IMR-90 (cell line): ENCODE results near the gene ATP5PO. TPM values are rescaled to one million over a fixed set of nuclear protein-coding genes. Genes with fewer than 3 reads are reported as not detected.

Experiments
- ATAC-seq: fragments of 200-7000 bp; cut with Tn5 transposase; 2 replicates; pipeline ENCODE4 v1.9.1; 2020; ENCODE audit warnings: low read depth, mild to moderate bottlenecking, moderate library complexity
- BruUV-seq: library from RNA; stranded (reverse); fragments of 400-500 nt; replicated peaks from 2 replicates; lab custom pipeline; 2021; lab: Mats Ljungman, UMichigan
- CTCF ChIA-PET: fragments of 300-600 bp; formaldehyde crosslinking; extraction: SDS; loops from one replicate; lab custom pipeline; 2021; ENCODE audit warnings: antibody characterized with exemption; lab: Yijun Ruan, JAX
- POLR2A ChIA-PET: fragments of 300-600 bp; sonication (Branson Sonifier 250); formaldehyde crosslinking; loops from one replicate; lab custom pipeline; 2022; ENCODE audit warnings: antibody characterized with exemption; ENCODE audit not compliant: unreplicated experiment; lab: Charles Lee
- DNase-seq: peaks from one replicate; pipeline ENCODE4 v3.0.0; 2013
- H2AFZ ChIP-seq: replicated peaks from 2 replicates; pipeline ENCODE3; 2013; ENCODE audit warnings: low read length, mild to moderate bottlenecking; ENCODE audit not compliant: poor library complexity
- H2AK5ac ChIP-seq: 2 replicates; pipeline ENCODE4 v1.6.1; 2013; ENCODE audit warnings: low read depth, low read length, inconsistent platforms
- H2AK9ac ChIP-seq: replicated peaks from 2 replicates; pipeline ENCODE3; 2013; ENCODE audit warnings: mild to moderate bottlenecking, low read depth, low read length, moderate library complexity; ENCODE audit not compliant: poor library complexity
- H2BK120ac ChIP-seq: 2 replicates; pipeline ENCODE4 v1.6.1; 2013; ENCODE audit warnings: low read depth, low read length, inconsistent platforms
- H2BK15ac ChIP-seq: 3 replicates; pipeline ENCODE4 v1.6.1; 2013; ENCODE audit warnings: low read depth, low read length, inconsistent platforms
- H2BK20ac ChIP-seq: 2 replicates; pipeline ENCODE4 v1.6.1; 2013; ENCODE audit warnings: low read depth, mild to moderate bottlenecking, inconsistent platforms, low read length, moderate library complexity
- H2BK5ac ChIP-seq: 2 replicates; pipeline ENCODE4 v1.6.1; 2013; ENCODE audit warnings: mild to moderate bottlenecking, low read depth, low read length, inconsistent platforms; ENCODE audit not compliant: poor library complexity, severe bottlenecking
- H3K14ac ChIP-seq: replicated peaks from 2 replicates; pipeline ENCODE4 v1.6.1; 2013; ENCODE audit warnings: low read depth, low read length, inconsistent platforms
- H3K18ac ChIP-seq: 2 replicates; pipeline ENCODE4 v1.6.1; 2013; ENCODE audit warnings: low read depth, low read length, control low read depth
- H3K23ac ChIP-seq: 2 replicates; pipeline ENCODE4 v1.6.1; 2013; ENCODE audit warnings: low read depth, low read length, inconsistent platforms
- H3K27ac ChIP-seq: 2 replicates; pipeline ENCODE4 v1.5.1; 2013; ENCODE audit warnings: mild to moderate bottlenecking, control low read depth, low read length; ENCODE audit not compliant: insufficient read depth
- H3K27me3 ChIP-seq: 2 replicates; pipeline ENCODE4 v1.6.1; 2013; ENCODE audit warnings: low read length; ENCODE audit not compliant: control insufficient read depth, insufficient read depth
- H3K36me3 ChIP-seq: 2 replicates; pipeline ENCODE4 v1.6.1; 2013; ENCODE audit warnings: low read length, mixed read lengths; ENCODE audit not compliant: control insufficient read depth, insufficient read depth
- H3K4ac ChIP-seq: 2 replicates; pipeline ENCODE4 v1.6.1; 2013; ENCODE audit warnings: low read depth, low read length, inconsistent platforms
- H3K4me1 ChIP-seq: 2 replicates; pipeline ENCODE4 v1.6.1; 2013; ENCODE audit warnings: low read length, mixed read lengths; ENCODE audit not compliant: control insufficient read depth, insufficient read depth
- H3K4me2 ChIP-seq: 2 replicates; pipeline ENCODE4 v1.6.1; 2013; ENCODE audit warnings: low read depth, mild to moderate bottlenecking, control low read depth, low read length, moderate library complexity
- H3K4me3 ChIP-seq: 2 replicates; pipeline ENCODE4 v1.5.1; 2013; ENCODE audit warnings: low read depth, mild to moderate bottlenecking, control low read depth, low read length, moderate library complexity; ENCODE audit not compliant: insufficient read depth
- H3K56ac ChIP-seq: 2 replicates; pipeline ENCODE4 v1.6.1; 2013; ENCODE audit warnings: low read length, inconsistent platforms; ENCODE audit not compliant: insufficient read depth; ENCODE audit errors: extremely low read depth
- H3K79me1 ChIP-seq, 2 experiments: 2 replicates each; pipeline ENCODE4 v1.6.1; 2013; ENCODE audit warnings: low read length in 2 of 2, inconsistent platforms in 1 of 2, low read depth in 1 of 2
- H3K9ac ChIP-seq: 2 replicates; pipeline ENCODE4 v1.6.1; 2013; ENCODE audit warnings: low read depth, low read length, control low read depth
- H3K9me1 ChIP-seq: 2 replicates; pipeline ENCODE4 v1.6.1; 2013; ENCODE audit warnings: low read length, inconsistent platforms; ENCODE audit not compliant: insufficient read depth
- H3K9me3 ChIP-seq: 2 replicates; pipeline ENCODE4 v1.6.1; 2013; ENCODE audit warnings: low read length; ENCODE audit not compliant: control insufficient read depth, insufficient read depth
- H4K20me1 ChIP-seq: 2 replicates; pipeline ENCODE4 v1.6.1; 2013; ENCODE audit warnings: low read length, inconsistent platforms; ENCODE audit not compliant: insufficient read depth
- H4K5ac ChIP-seq: 2 replicates; pipeline ENCODE4 v1.6.1; 2013; ENCODE audit warnings: mild to moderate bottlenecking, low read depth, low read length, control low read depth
- H4K8ac ChIP-seq, 2 experiments: 2 replicates each; pipeline ENCODE4 v1.6.1; 2013; ENCODE audit warnings: low read depth in 2 of 2, low read length in 2 of 2, control low read depth in 1 of 2, inconsistent platforms in 1 of 2
- H4K91ac ChIP-seq: 2 replicates; pipeline ENCODE4 v1.6.1; 2013; ENCODE audit warnings: low read depth, low read length, inconsistent platforms; ENCODE audit not compliant: insufficient read depth
- BHLHE40 ChIP-seq: fragments of 150-350 bp; IDR thresholded peaks from 2 replicates; pipeline ENCODE4 v1.6.1; 2016; ENCODE audit warnings: mild to moderate bottlenecking, low read depth, low read length
- CEBPB ChIP-seq: IDR thresholded peaks from 2 replicates; pipeline ENCODE4 v1.6.1; 2012; ENCODE audit warnings: low read depth, low read length, improper control_type of control experiment
- CHD1 ChIP-seq: IDR thresholded peaks from 2 replicates; pipeline ENCODE4 v1.6.1; 2012; ENCODE audit warnings: low read depth, low read length, improper control_type of control experiment
- FOS ChIP-seq: fragments of 150-350 bp; IDR thresholded peaks from 2 replicates; pipeline ENCODE4 v1.6.1; 2016; ENCODE audit warnings: low read depth, low read length
- MAFK ChIP-seq: IDR thresholded peaks from 2 replicates; pipeline ENCODE4 v1.6.1; 2012; ENCODE audit warnings: low read depth, low read length, improper control_type of control experiment
- MAZ ChIP-seq: IDR thresholded peaks from 2 replicates; pipeline ENCODE4 v1.6.1; 2012; ENCODE audit warnings: low read depth, mild to moderate bottlenecking, low read length, improper control_type of control experiment, moderate library complexity, borderline replicate concordance
- MXI1 ChIP-seq: IDR thresholded peaks from 2 replicates; pipeline ENCODE4 v1.6.1; 2012; ENCODE audit warnings: low read depth, mild to moderate bottlenecking, low read length, moderate library complexity, borderline replicate concordance
- NFE2L2 ChIP-seq: fragments of 150-350 bp; IDR thresholded peaks from 2 replicates; pipeline ENCODE4 v1.6.1; 2016; ENCODE audit warnings: low read depth, mild to moderate bottlenecking, low read length
- POLR2A ChIP-seq: IDR thresholded peaks from 2 replicates; pipeline ENCODE4 v1.6.1; 2012; ENCODE audit warnings: mild to moderate bottlenecking, low read depth, low read length
- RAD21 ChIP-seq: IDR thresholded peaks from 2 replicates; pipeline ENCODE4 v1.6.1; 2012; ENCODE audit warnings: low read length, improper control_type of control experiment
- RCOR1 ChIP-seq: IDR thresholded peaks from 2 replicates; pipeline ENCODE4 v1.6.1; 2012; ENCODE audit warnings: mild to moderate bottlenecking, low read length, improper control_type of control experiment; ENCODE audit not compliant: insufficient replicate concordance
- RFX5 ChIP-seq: IDR thresholded peaks from 2 replicates; pipeline ENCODE4 v1.8.0; 2012; ENCODE audit warnings: low read depth, mild to moderate bottlenecking, low read length, moderate library complexity
- SMC3 ChIP-seq: fragments of 150-350 bp; IDR thresholded peaks from 2 replicates; pipeline ENCODE4 v1.6.1; 2016; ENCODE audit warnings: low read depth, mild to moderate bottlenecking, antibody characterized with exemption, low read length, moderate library complexity
- WGBS, 2 experiments: methylation state at CpG; one replicate each; pipeline versions ENCODE4 v1.1.5 to v1.1.7; 2013; ENCODE audit warnings: missing lambda C conversion rate in 2 of 2; ENCODE audit not compliant: insufficient read length in 1 of 2; ENCODE audit errors: extremely low coverage in 2 of 2; 5-methylcytosine and 5-hydroxymethylcytosine counted together
- dilution Hi-C: fragments of 300-500 bp; cut with HindIII; formaldehyde crosslinking; loops from one replicate; pipeline ENCODE4 v1.14.3; 2018; ENCODE audit warnings: low sequenced_read_pairs; ENCODE audit not compliant: unreplicated experiment
- in situ Hi-C: fragments of 300-500 bp; cut with MboI; formaldehyde crosslinking; loops from 3 replicates; pipeline ENCODE4 v1.14.3; 2019; ENCODE audit warnings: low sequenced_read_pairs, inconsistent platforms, mixed read lengths
- intact Hi-C: fragments of 100-400 bp; cut with micrococcal nuclease; formaldehyde crosslinking; loops from 2 replicates; pipeline ENCODE4 v1.10.0; 2022
- polyA plus RNA-seq, 3 experiments: library from polyadenylated mRNA; depleted of rRNA; stranded (reverse); fragments of >200 nt; gene quantifications; 2 replicates each; pipeline ENCODE4 v1.2.3, GENCODE V29; 2012; ENCODE audit warnings: low replicate concordance in 1 of 3
- total RNA-seq: library from RNA; depleted of rRNA; stranded (reverse); fragments of >200 nt; gene quantifications from 2 replicates; pipeline ENCODE4 v1.2.3, GENCODE V29; 2012
- TF ChIP-seq, protein P1 (sequence below): fragments of 150-350 bp; IDR thresholded peaks from 2 replicates; pipeline ENCODE4 v1.6.1; 2017; ENCODE audit warnings: mild to moderate bottlenecking, antibody characterized with exemption, low read length, low read depth
- TF ChIP-seq, protein P2 (sequence below): conservative IDR thresholded peaks from 2 replicates; pipeline ENCODE4 v1.5.1; 2012; ENCODE audit warnings: mild to moderate bottlenecking, low read depth, low read length, improper control_type of control experiment
- TF ChIP-seq, protein P3 (sequence below): fragments of 150-350 bp; IDR thresholded peaks from 2 replicates; pipeline ENCODE4 v1.6.1; 2016; ENCODE audit warnings: low read depth, mild to moderate bottlenecking, low read length, moderate library complexity, borderline replicate concordance

Gene ATP5PO
- total and polyA plus RNA-seq, 2 of the 4 experiments (the other 2 are of a cell fraction) = 237 to 250 TPM

DNA sequence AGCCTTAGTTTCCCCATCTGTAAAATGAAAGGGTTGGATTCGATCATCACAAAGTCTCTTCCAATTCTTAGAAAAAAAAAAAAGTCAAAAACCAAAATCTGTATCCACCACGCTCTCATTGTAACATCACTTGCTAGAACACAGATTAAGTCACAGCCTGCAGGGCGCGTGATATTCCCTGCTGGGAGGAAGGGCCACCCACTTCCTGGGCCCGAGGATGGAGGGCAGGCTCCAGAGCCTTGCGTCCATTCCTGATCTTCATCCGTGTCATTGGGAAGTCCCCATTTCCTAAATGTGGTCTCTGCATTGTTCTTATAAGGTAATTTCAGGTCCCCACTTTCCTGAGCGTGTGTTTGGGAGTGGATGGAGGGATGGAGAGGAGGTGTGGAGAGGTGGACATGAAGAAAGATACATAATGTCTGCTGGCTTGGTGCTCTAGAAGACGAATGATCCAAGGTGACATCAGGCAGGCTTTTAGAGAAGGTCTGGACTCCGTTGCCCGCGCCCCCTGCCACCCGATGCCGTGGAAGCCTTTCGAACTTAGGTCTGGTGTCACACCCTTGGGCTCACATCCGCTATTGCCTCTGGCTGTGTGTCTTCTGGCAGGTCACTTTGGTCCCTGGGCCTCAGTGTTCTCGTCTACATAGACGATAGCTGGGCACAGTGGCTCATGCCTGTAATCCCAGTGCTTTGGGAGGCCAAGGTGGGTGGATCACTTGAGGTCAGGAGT lies 56.1 kb downstream of the ATP5PO start:
- Histone ChIP-seq H4K5ac (no peak overlapping the region), H3K4ac (no peak overlapping the region), H2BK20ac (no peak overlapping the region), H2AK9ac (no peak overlapping the region), H3K4me1 (no peaks in the 10 kb centered on the region), H3K27me3 (peaks cover 11% of the 10 kb centered on the region), H2AFZ (no peak overlapping the region), H4K8ac (no peak overlapping the region), H4K91ac (no peak overlapping the region), H3K9me3 (no peaks in the 10 kb centered on the region), H3K9ac (no peak overlapping the region), H3K9me1 (no peaks in the 10 kb centered on the region), H3K79me1 (no peaks in the 10 kb centered on the region), H2BK120ac (no peak overlapping the region), H3K14ac (no peak overlapping the region), H3K18ac (no peak overlapping the region), H3K4me2 (no peak overlapping the region), H2BK5ac (no peak overlapping the region), H3K36me3 (no peaks in the 10 kb centered on the region), H2BK15ac (no peak overlapping the region), H3K56ac (no peak overlapping the region), H3K4me3 (no peak overlapping the region), H4K20me1 (no peaks in the 10 kb centered on the region), H2AK5ac (no peak overlapping the region), H3K27ac (no peak overlapping the region), H3K23ac (no peak overlapping the region)
- TF ChIP-seq RCOR1 (no peak), NFE2L2 (no peak), POLR2A (no peak), RFX5 (no peak), MAFK (no peak), MAZ (no peak), FOS (no peak), CEBPB (no peak), CHD1 (no peak), RAD21 (no peak), SMC3 (no peak), BHLHE40 (no peak), MXI1 (no peak)
- TF ChIP-seq, protein P1, sequence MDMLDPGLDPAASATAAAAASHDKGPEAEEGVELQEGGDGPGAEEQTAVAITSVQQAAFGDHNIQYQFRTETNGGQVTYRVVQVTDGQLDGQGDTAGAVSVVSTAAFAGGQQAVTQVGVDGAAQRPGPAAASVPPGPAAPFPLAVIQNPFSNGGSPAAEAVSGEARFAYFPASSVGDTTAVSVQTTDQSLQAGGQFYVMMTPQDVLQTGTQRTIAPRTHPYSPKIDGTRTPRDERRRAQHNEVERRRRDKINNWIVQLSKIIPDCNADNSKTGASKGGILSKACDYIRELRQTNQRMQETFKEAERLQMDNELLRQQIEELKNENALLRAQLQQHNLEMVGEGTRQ = no peak
- TF ChIP-seq, protein P2, sequence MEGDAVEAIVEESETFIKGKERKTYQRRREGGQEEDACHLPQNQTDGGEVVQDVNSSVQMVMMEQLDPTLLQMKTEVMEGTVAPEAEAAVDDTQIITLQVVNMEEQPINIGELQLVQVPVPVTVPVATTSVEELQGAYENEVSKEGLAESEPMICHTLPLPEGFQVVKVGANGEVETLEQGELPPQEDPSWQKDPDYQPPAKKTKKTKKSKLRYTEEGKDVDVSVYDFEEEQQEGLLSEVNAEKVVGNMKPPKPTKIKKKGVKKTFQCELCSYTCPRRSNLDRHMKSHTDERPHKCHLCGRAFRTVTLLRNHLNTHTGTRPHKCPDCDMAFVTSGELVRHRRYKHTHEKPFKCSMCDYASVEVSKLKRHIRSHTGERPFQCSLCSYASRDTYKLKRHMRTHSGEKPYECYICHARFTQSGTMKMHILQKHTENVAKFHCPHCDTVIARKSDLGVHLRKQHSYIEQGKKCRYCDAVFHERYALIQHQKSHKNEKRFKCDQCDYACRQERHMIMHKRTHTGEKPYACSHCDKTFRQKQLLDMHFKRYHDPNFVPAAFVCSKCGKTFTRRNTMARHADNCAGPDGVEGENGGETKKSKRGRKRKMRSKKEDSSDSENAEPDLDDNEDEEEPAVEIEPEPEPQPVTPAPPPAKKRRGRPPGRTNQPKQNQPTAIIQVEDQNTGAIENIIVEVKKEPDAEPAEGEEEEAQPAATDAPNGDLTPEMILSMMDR = no peak
- TF ChIP-seq, protein P3, sequence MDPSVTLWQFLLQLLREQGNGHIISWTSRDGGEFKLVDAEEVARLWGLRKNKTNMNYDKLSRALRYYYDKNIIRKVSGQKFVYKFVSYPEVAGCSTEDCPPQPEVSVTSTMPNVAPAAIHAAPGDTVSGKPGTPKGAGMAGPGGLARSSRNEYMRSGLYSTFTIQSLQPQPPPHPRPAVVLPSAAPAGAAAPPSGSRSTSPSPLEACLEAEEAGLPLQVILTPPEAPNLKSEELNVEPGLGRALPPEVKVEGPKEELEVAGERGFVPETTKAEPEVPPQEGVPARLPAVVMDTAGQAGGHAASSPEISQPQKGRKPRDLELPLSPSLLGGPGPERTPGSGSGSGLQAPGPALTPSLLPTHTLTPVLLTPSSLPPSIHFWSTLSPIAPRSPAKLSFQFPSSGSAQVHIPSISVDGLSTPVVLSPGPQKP = no peak
- dilution Hi-C loops (no loop called here), in situ Hi-C loops (no loop called here), intact Hi-C loops (no loop called here)
- no peak for DNase-seq
- CTCF ChIA-PET = no interaction called here
- 93% methylated on average over 11 of the region's 18 CpGs; no CpG with 5 or more reads in 1 of the 2 experiments for WGBS, 2 experiments
- BruUV-seq = no TSS peak
- POLR2A ChIA-PET = no interaction called here
- no peak for ATAC-seq
